K562 (cell line): ENCODE data around the gene CYBRD1.

ENCODE experiments used
- AFF4 ChIP-seq: sonication (generic); formaldehyde crosslinking; IDR thresholded peaks from 2 replicates; pipeline ENCODE4 v1.8.0; 2023; ENCODE audit warnings: mild to moderate bottlenecking, missing genetic modification reagents
- CREB1 ChIP-seq, 2 experiments: sonication (generic) in 1 of 2; formaldehyde crosslinking in 1 of 2; IDR thresholded peaks; 2 replicates each; pipeline versions ENCODE4 v1.6.1 to v1.8.0; 2012 to 2022; ENCODE audit warnings: inconsistent platforms in 1 of 2, mild to moderate bottlenecking in 1 of 2, missing genetic modification reagents in 1 of 2, moderate library complexity in 1 of 2
- CREM ChIP-seq: IDR thresholded peaks from 2 replicates; pipeline ENCODE4 v1.6.1; 2014; ENCODE audit warnings: antibody characterized with exemption, low read depth
- CTCF ChIP-seq, 3 experiments: IDR thresholded peaks in 2 of 3; conservative IDR thresholded peaks in 1 of 3; 2 replicates each; pipeline ENCODE4 v1.5.1; 2011 to 2012; ENCODE audit warnings: low read length in 3 of 3, mild to moderate bottlenecking in 3 of 3, control low read depth in 2 of 3, improper control_type of control experiment in 1 of 3, inconsistent platforms in 1 of 3, low read depth in 1 of 3, mixed read lengths in 1 of 3, moderate library complexity in 1 of 3; ENCODE audit not compliant: insufficient read depth in 2 of 3
- KDM5B ChIP-seq: fragments of 200-600 bp; sonication (generic); IDR thresholded peaks from 2 replicates; pipeline ENCODE4 v1.6.1; 2012; ENCODE audit warnings: low read depth, mild to moderate bottlenecking, moderate library complexity, low read length, control low read depth, inconsistent platforms; ENCODE audit not compliant: insufficient replicate concordance
- TAF1 ChIP-seq: IDR thresholded peaks from 2 replicates; pipeline ENCODE4 v1.6.1; 2011; ENCODE audit warnings: mild to moderate bottlenecking, low read length, moderate library complexity; ENCODE audit not compliant: insufficient read depth, control insufficient read depth, severe bottlenecking; ENCODE audit errors: extremely low read depth
- TAF15 ChIP-seq: fragments of 200-400 bp; formaldehyde crosslinking; IDR thresholded peaks from 2 replicates; pipeline ENCODE4 v1.6.1; 2017; ENCODE audit warnings: mild to moderate bottlenecking, low read depth, low read length, moderate library complexity
- TFAP4 ChIP-seq: sonication (generic); formaldehyde crosslinking; IDR thresholded peaks from 2 replicates; pipeline ENCODE4 v1.8.0; 2022; ENCODE audit warnings: missing genetic modification reagents, mild to moderate bottlenecking, moderate library complexity, borderline replicate concordance
- YBX1 ChIP-seq: fragments of 450-650 bp; IDR thresholded peaks from 2 replicates; pipeline ENCODE4 v1.7.1; 2016; ENCODE audit warnings: mild to moderate bottlenecking
- ZBTB34 ChIP-seq: fragments of 250-450 bp; sonication (Bioruptor Pico); IDR thresholded peaks from 2 replicates; pipeline ENCODE4 v1.8.0; 2021; ENCODE audit warnings: mild to moderate bottlenecking, moderate library complexity
- ZNF277 ChIP-seq: fragments of 250-450 bp; sonication (Bioruptor Pico); IDR thresholded peaks from 2 replicates; pipeline ENCODE4 v1.8.0; 2022; ENCODE audit warnings: inconsistent platforms, mild to moderate bottlenecking, moderate library complexity, borderline replicate concordance

GRCh38 chr2:171566753-171567152, 44.5 kb downstream of the CYBRD1 start:
- TF ChIP-seq ZNF277 (no peak), KDM5B (no peak), TAF1 (no peak), TFAP4 (CRISPR knock-in tag) (no peak), TAF15 (no peak), CTCF (IDR thresholded peaks at IDR 0.05 in 2 of 3, conservative IDR thresholded peaks at IDR 0.05 in 1 of 3; ENCODE audit: insufficient read depth in 2 of 3, low read depth in 1 of 3, low read length in 3 of 3) (no peak), ZBTB34 (CRISPR knock-in tag) (no peak), CREM (no peak), YBX1 (no peak), CREB1 (IDR thresholded peaks at IDR 0.05) (no peak), CREB1 (CRISPR knock-in tag; IDR thresholded peaks at IDR 0.05) (no peak), AFF4 (CRISPR knock-in tag) (no peak)
